Esophagus (tissue), 2 donors: Measurements from ENCODE around the gene PTPN23. TPM values are rescaled to one million over a fixed set of nuclear protein-coding genes. Genes with fewer than 3 reads are reported as not detected.
"Not testable (repeated sequence)": the region's sequence is repeated elsewhere in the genome, so short reads cannot be mapped to it uniquely, and the experiment has no call there.

Source experiments
- H3K27ac ChIP-seq, 2 donors: one replicate each; pipeline ENCODE4 v1.5.1; 2013; ENCODE audit warnings: low read depth in 2 of 2, mild to moderate bottlenecking in 2 of 2, inconsistent platforms in 1 of 2, low read length in 1 of 2, moderate library complexity in 1 of 2
- H3K27me3 ChIP-seq, 2 donors: one replicate each; pipeline ENCODE4 v1.6.1; 2013; ENCODE audit warnings: low read length in 2 of 2, control low read depth in 1 of 2, mild to moderate bottlenecking in 1 of 2; ENCODE audit not compliant: insufficient read depth in 2 of 2, control insufficient read depth in 1 of 2
- H3K36me3 ChIP-seq, 2 donors: one replicate each; pipeline ENCODE4 v1.6.1; 2013; ENCODE audit warnings: low read length in 1 of 2; ENCODE audit not compliant: control insufficient read depth in 2 of 2, insufficient read depth in 2 of 2
- H3K4me1 ChIP-seq, 2 donors: one replicate each; pipeline ENCODE4 v1.6.1; 2013; ENCODE audit warnings: low read length in 1 of 2; ENCODE audit not compliant: control insufficient read depth in 2 of 2, insufficient read depth in 2 of 2
- H3K4me3 ChIP-seq, 2 donors: one replicate each; pipeline ENCODE4 v1.5.1; 2013; ENCODE audit warnings: low read length in 2 of 2, mild to moderate bottlenecking in 2 of 2, low read depth in 1 of 2, moderate library complexity in 1 of 2
- H3K9me3 ChIP-seq, 2 donors: one replicate each; pipeline ENCODE4 v1.6.1; 2013; ENCODE audit warnings: mild to moderate bottlenecking in 2 of 2, low read depth in 1 of 2, low read length in 1 of 2, moderate library complexity in 1 of 2; ENCODE audit not compliant: control insufficient read depth in 2 of 2, insufficient read depth in 1 of 2
- WGBS, 2 donors: extraction: QIAGEN DNeasy Blood & Tissue Kit; methylation state at CpG; one replicate each; pipeline ENCODE4 v1.1.7; 2013; 5-methylcytosine and 5-hydroxymethylcytosine counted together
- polyA plus RNA-seq, 2 donors: library from polyadenylated mRNA; stranded (reverse); fragments of 200-250 nt; gene quantifications; one replicate each; pipeline ENCODE4 v1.2.3, GENCODE V29; 2013
- donor health status: healthy with polysubstance abuse.
- donor health status: Bipolar disorder and iron deficiency.

PTPN23 gene
- polyA plus RNA-seq, 2 donors = 12.2 to 26.7 TPM

DNA sequence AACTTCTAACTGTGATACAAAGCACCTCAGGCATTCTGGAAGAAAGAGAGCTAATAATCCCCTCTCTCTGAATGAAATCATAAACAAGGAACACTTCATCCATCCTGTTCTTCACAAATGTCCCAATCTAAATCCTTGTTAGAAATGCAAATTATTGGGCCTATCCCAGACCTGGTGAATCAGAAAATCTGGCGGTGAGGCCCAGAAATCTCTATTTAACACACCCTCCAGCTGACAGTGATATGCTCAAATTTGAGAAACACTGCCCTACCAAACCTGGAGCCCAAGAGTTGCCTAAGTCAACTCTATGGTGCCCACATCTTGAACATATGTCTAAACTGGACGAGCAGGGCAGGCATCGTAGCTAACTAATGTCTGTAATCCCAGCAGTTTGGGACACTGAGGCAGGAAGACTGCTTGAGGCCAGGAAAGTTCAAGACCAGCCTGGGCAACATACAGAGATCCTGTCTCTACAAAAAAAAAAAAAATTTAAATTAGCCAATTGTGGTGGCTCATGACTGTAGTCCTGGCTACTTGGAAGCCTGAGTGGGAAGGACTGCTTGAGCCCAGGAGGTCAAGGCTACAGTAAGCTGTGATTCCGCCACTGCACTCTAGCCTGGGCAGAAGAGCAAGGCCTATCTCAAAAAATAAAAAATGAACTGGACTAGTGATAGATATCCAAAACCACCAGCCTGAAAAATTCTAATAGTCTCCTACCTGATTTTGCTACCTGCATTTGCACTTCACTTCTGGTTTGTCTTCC lies 71.8 kb downstream of the PTPN23 start:
- peaks cover 0 to 3% of the 10 kb centered on the region in 2 donors for H3K4me1 ChIP-seq
- WGBS, 2 donors = 73 to 77% methylated on average over 4 of the region's 4 CpGs

DNA sequence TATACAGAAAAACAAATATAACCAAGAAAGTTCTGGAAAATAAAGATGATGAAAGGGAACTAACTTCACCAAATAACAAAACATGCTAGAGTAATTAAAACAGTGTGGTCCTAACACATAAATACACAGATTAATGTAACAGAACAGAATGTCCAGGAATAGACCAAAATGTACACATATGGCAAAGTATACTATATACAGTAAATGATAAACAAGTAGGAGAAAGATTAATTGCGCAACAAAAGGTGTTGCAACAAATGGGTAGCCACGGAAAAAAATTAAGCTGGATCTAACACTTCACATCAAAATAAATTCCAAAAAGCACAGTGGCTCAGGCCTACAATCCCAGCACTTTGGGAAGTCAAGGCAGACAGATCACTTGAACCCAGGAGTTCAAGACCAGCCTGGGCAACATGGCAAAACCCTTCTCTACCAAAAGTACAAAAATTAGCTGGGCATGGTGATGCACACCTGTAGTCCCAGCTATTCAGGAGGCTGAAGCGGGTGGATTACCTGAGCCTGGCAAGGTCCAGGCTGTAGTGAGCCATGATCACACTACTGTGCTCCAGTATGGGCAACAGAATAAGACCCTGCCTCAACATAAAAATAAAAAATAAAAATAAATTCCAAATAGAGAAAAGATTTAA lies 75.1 kb downstream of the PTPN23 start:
- Histone ChIP-seq H3K4me1 (peaks cover 0 to 3% of the 10 kb centered on the region in 2 donors), H3K9me3 (no peaks in the 10 kb centered on the region), H3K4me3 (no peak overlapping the region), H3K27ac (peak overlapping the region in 1 of 2 donors; percentile 50), H3K36me3 (no peaks in the 10 kb centered on the region), H3K27me3 (no peaks in the 10 kb centered on the region)
- 73 to 74% methylated on average over 3 of the region's 3 CpGs for WGBS, 2 donors

More for the DNA sequence above, 71.8 kb downstream of the PTPN23 start:
- Histone ChIP-seq H3K27ac (peak overlapping the region; percentile 16 to 66), H3K4me3 (no peak overlapping the region), H3K27me3 (no peaks in the 10 kb centered on the region), H3K36me3 (no peaks in the 10 kb centered on the region), H3K9me3 (no peaks in the 10 kb centered on the region)

DNA sequence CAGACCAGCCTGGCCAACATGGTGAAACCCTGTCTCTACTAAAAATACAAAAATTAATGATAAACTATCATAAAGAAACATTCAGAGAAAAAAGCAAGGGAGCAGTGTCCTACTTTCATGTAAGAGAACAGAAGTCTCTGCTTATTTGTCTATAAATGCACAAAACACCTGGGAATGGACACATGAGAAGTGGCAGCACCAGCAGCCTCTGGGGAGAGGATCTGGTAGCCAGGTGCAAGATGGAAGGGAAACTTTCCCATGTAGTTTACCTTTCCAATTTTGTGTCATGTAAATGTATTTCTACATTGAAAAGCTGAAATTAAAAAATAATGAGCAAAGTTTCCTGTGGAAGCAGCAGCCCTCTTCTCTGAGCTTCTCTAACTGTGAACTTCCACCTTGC lies 76.2 kb downstream of the PTPN23 start:
- Histone ChIP-seq H3K4me3 (no peak overlapping the region), H3K27me3 (no peaks in the 10 kb centered on the region), H3K4me1 (peaks cover 0 to 3% of the 10 kb centered on the region in 2 donors), H3K27ac (no peak overlapping the region), H3K9me3 (no peaks in the 10 kb centered on the region), H3K36me3 (no peaks in the 10 kb centered on the region)

DNA sequence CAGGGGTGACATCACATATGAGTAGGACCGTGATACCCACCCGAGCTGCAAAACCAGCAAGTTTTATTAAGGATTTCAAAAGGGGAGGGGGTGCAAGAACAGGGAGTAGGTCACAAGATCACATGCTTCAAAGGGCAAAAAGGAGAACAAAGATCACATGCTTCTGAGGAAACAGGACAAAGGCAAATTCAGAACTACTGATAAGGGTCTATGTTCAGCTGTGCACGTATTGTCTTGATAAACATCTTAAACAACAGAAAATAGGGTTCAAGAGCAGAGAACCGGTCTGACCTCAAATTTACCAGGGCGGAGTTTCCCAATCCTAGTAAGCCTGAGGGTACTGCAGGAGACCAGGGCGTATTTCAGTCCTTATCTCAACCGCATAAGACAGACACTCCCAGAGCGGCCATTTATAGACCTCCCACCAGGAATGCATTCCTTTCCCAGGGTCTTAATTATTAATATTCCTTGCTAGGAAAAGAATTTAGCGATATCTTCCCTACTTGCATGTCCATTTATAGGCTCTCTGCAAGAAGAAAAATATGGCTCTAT lies 78.8 kb downstream of the PTPN23 start:
- H3K4me1 ChIP-seq, H3K36me3 ChIP-seq, H3K27ac ChIP-seq, H3K27me3 ChIP-seq, H3K9me3 ChIP-seq, H3K4me3 ChIP-seq: not testable (repeated sequence)
- 88% methylated on average over 9 of the region's 9 CpGs for WGBS, 2 donors

Other genes starting within 250 kb of the PTPN23 start
- 10 to 100 TPM in 1 of 2 donors, 1 to 10 TPM in 1; 9.0 to 11.7 TPM for gene SETD2, start 216.9 kb upstream of the PTPN23 start, polyA plus RNA-seq
- gene KIF9, start 98.2 kb upstream of the PTPN23 start, polyA plus RNA-seq = 1 to 10 TPM; 3.5 to 6.6 TPM
- 10 to 100 TPM; 22.6 to 28.9 TPM for gene KLHL18, start 98.1 kb upstream of the PTPN23 start, polyA plus RNA-seq
- 10 to 100 TPM; 36.4 to 50.2 TPM for gene SCAP, start 94.9 kb downstream of the PTPN23 start, polyA plus RNA-seq
- 10 to 100 TPM; 18.9 to 24.7 TPM for gene ELP6, start 132.7 kb downstream of the PTPN23 start, polyA plus RNA-seq
- under 1 TPM; 0.12 to 0.40 TPM for gene CSPG5, start 197.8 kb downstream of the PTPN23 start, polyA plus RNA-seq